CD4-positive, alpha-beta T cell (primary cell): Measurements from ENCODE around the gene AXIN1. TPM values are rescaled to one million over a fixed set of nuclear protein-coding genes. Genes with fewer than 3 reads are reported as not detected.
A peak's percentile ranks its signal among the peaks of the same experiment; 100 is the strongest.

Source experiments
- ATAC-seq: fragments of 200-7000 bp; cut with Tn5 transposase; one replicate; pipeline ENCODE4 v1.10.0; 2022; ENCODE audit warnings: mild to moderate bottlenecking; ENCODE audit not compliant: poor library complexity
- CTCF ChIA-PET: fragments of 350-600 bp; sonication (Branson Sonifier 250); formaldehyde crosslinking; loops from one replicate; lab custom pipeline; 2021; ENCODE audit warnings: antibody characterized with exemption, inconsistent platforms; lab: Charles Lee
- POLR2A ChIA-PET: fragments of 350-600 bp; sonication (Branson Sonifier 250); formaldehyde crosslinking; loops from one replicate; lab custom pipeline; 2021; ENCODE audit warnings: antibody characterized with exemption, inconsistent platforms; lab: Charles Lee
- DNase-seq, 14 experiments: peaks; one replicate each; pipeline ENCODE4 v3.0.0-alpha.2; 2013 to 2020; ENCODE audit warnings: mixed read lengths in 2 of 14
- H3K27ac ChIP-seq, 2 donors: one replicate each; pipeline versions ENCODE4 v1.5.1 to v1.7.0; 2013; ENCODE audit warnings: low read length in 2 of 2, low read depth in 1 of 2, mild to moderate bottlenecking in 1 of 2
- H3K27me3 ChIP-seq, 2 experiments: 1 replicate in 1 of 2; 2 replicates in 1 of 2; pipeline versions ENCODE4 v1.6.1 to v1.7.0; 2013; ENCODE audit warnings: low read length in 2 of 2, control low read depth in 1 of 2, mild to moderate bottlenecking in 1 of 2, moderate library complexity in 1 of 2; ENCODE audit not compliant: insufficient read depth in 2 of 2, control insufficient read depth in 1 of 2
- H3K36me3 ChIP-seq: one replicate; pipeline ENCODE4 v1.6.1; 2013; ENCODE audit warnings: low read length, control low read depth; ENCODE audit not compliant: insufficient read depth
- H3K4me1 ChIP-seq: one replicate; pipeline ENCODE4 v1.6.1; 2013; ENCODE audit warnings: low read length, control low read depth; ENCODE audit not compliant: insufficient read depth
- H3K4me3 ChIP-seq: one replicate; pipeline ENCODE4 v1.5.1; 2013; ENCODE audit warnings: mild to moderate bottlenecking, low read length, moderate library complexity
- H3K9me3 ChIP-seq, 2 experiments: 1 replicate in 1 of 2; 2 replicates in 1 of 2; pipeline versions ENCODE4 v1.6.1 to v1.7.0; 2013; ENCODE audit warnings: low read length in 2 of 2, mild to moderate bottlenecking in 2 of 2, control low read depth in 1 of 2, moderate library complexity in 1 of 2; ENCODE audit not compliant: control insufficient read depth in 1 of 2, insufficient read depth in 1 of 2
- H3K27ac Mint-ChIP-seq: one replicate; pipeline ENCODE4 v1.8.0; 2020; ENCODE audit warnings: mixed read lengths
- H3K27me3 Mint-ChIP-seq: one replicate; pipeline ENCODE4 v1.8.0; 2021; ENCODE audit warnings: mixed read lengths
- H3K36me3 Mint-ChIP-seq: one replicate; pipeline ENCODE4 v1.8.0; 2021; ENCODE audit warnings: low read depth, mixed read lengths
- H3K4me1 Mint-ChIP-seq: one replicate; pipeline ENCODE4 v1.8.0; 2021; ENCODE audit warnings: low read depth, mixed read lengths
- H3K4me3 Mint-ChIP-seq: one replicate; pipeline ENCODE4 v1.8.0; 2020; ENCODE audit warnings: mild to moderate bottlenecking, mixed read lengths
- H3K9me3 Mint-ChIP-seq: one replicate; pipeline ENCODE4 v1.8.0; 2020; ENCODE audit warnings: mixed read lengths
- CTCF ChIP-seq: fragments of 200-600 bp; IDR thresholded peaks from one replicate; pipeline ENCODE4 v1.8.0; 2022; ENCODE audit warnings: antibody characterized with exemption, mild to moderate bottlenecking
- intact Hi-C, 2 experiments: fragments of 100-400 bp; cut with DNase I in 1 of 2; cut with micrococcal nuclease in 1 of 2; formaldehyde crosslinking; loops; one replicate each; pipeline versions ENCODE4 v1.15.1 to v1.9.0; 2023 to 2025; cut with DNase I, micrococcal nuclease
- total RNA-seq, 174 experiments: library from RNA in 2 of 174; stranded (reverse) in 2 of 174; gene quantifications; one replicate each; pipeline ENCODE4 v1.2.3 and lab custom pipeline; 2021 to 2026

Gene AXIN1
- total RNA-seq, 2 experiments from 2014 or later, result 24.7 to 26.3 TPM

- Histone ChIP-seq H3K36me3 (peaks cover 63% of the 10 kb centered on the region), H3K27ac (no peak overlapping the region), H3K4me1 (peaks cover 22% of the 10 kb centered on the region), H3K9me3 (peaks cover 0 to 8% of the 10 kb centered on the region in 2 experiments), H3K27me3 (no peaks in the 10 kb centered on the region), H3K4me3 (no peak overlapping the region)
- intact Hi-C loops, result no loop called here
- POLR2A ChIA-PET, result interaction anchor here (0.5 kb wide), 1 partner anchor 13 kb away, joined by 3 read pairs; no protein-coding TSS in a partner anchor
- Mint-ChIP-seq H3K36me3 (peaks cover 35% of the 10 kb centered on the region), H3K27me3 (no peaks in the 10 kb centered on the region), H3K27ac (peak overlapping the region; percentile 35), H3K4me3 (no peak overlapping the region), H3K9me3 (no peaks in the 10 kb centered on the region), H3K4me1 (peaks cover 17% of the 10 kb centered on the region)
- CTCF ChIA-PET, result no interaction called here
- no peak for TF ChIP-seq CTCF
- no peak for ATAC-seq
- DNase-seq, result no peak
These were observed 20.6 kb upstream of the AXIN1 start for GRCh38 chr16:373020-373598.

- Histone ChIP-seq H3K4me1 (peaks cover 22% of the 10 kb centered on the region), H3K36me3 (peaks cover 66% of the 10 kb centered on the region), H3K9me3 (peaks cover 0 to 8% of the 10 kb centered on the region in 2 experiments), H3K27me3 (no peaks in the 10 kb centered on the region), H3K27ac (no peak overlapping the region), H3K4me3 (no peak overlapping the region)
- intact Hi-C loops, result no loop called here
- ATAC-seq, result no peak
- ChIA-PET CTCF (no interaction called here), POLR2A (interaction anchor here (0.5 to 2.3 kb wide), 2 partner anchors 9 to 14 kb away, joined by 3 to 60 read pairs; partner anchors contain the start of gene PGAP6)
- Mint-ChIP-seq H3K4me3 (no peak overlapping the region), H3K4me1 (peaks cover 17% of the 10 kb centered on the region), H3K36me3 (peaks cover 35% of the 10 kb centered on the region), H3K27me3 (no peaks in the 10 kb centered on the region), H3K9me3 (no peaks in the 10 kb centered on the region), H3K27ac (peak overlapping the region; percentile 42)
- TF ChIP-seq CTCF, result no peak
- DNase-seq, result peak in 1 of 14 experiments; percentile 21
These were observed 19.9 kb upstream of the AXIN1 start for GRCh38 chr16:372302-372983.

GRCh38 chr16:371515-372301 lies 19.2 kb upstream of the AXIN1 start:
- DNase-seq, result peak in 1 of 14 experiments; percentile 36
- H3K4me1 ChIP-seq, result peaks cover 22% of the 10 kb centered on the region
- ATAC-seq, result no peak
- Mint-ChIP-seq H3K4me1 (peaks cover 17% of the 10 kb centered on the region), H3K27ac (peak overlapping the region; percentile 42), H3K27me3 (no peaks in the 10 kb centered on the region), H3K36me3 (peaks cover 41% of the 10 kb centered on the region), H3K4me3 (peak overlapping the region; percentile 56), H3K9me3 (no peaks in the 10 kb centered on the region)
- H3K36me3 ChIP-seq, result peaks cover 66% of the 10 kb centered on the region
- no peak for TF ChIP-seq CTCF
- no peaks in the 10 kb centered on the region for H3K27me3 ChIP-seq
- POLR2A ChIA-PET, result interaction anchor here (0.6 to 2.3 kb wide), 5 partner anchors 10 to 54 kb away, joined by 3 to 60 read pairs (median 7); partner anchors contain the start of genes AXIN1, DECR2, PGAP6 and RAB11FIP3
- intact Hi-C loops, result no loop called here
- H3K4me3 ChIP-seq, result no peak overlapping the region
- H3K9me3 ChIP-seq, result peaks cover 0 to 8% of the 10 kb centered on the region in 2 experiments
- CTCF ChIA-PET, result interaction anchor here (2.0 kb wide), 1 partner anchor 30 kb away, joined by 8 read pairs; the partner anchor contains the start of gene DECR2
- H3K27ac ChIP-seq, result no peak overlapping the region
